ENCODE results near the gene BYSL.

BYSL gene

DNA sequence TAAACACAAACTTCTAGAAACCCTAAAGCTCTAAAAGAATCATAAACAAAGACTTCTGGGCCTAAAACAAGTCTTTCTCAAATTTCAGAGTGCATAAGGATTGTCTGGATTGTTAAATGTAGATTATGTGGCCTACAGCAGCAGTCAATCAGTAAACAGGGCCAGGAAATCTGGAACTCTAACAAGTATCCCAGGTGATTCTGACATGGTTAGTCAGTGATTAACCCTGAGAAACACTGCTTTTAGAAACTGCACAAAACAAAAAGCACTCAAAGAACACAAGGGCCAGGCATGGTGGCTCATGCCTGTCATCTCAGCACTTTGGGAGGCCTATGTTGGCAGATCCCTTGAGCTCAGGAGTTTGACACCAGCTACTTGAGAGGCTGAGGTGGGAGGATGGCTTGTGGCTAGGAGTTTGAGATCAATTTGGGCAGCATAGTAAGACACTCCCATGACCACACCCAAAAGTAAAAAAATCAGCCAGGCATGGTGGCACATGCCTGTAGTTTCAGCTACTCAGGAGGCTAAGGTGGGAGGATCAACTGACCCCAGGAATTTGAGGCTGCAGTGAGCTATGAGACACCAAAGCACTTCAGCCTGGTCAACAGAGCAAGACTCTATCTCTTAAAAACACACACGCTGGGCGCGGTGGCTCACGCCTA lies 6.3 kb upstream of the BYSL start:
- DNase-seq (ENCODE audit: low spot score) = no peak
- no peak for FAIRE-seq

GRCh38 chr6:41917528-41917927 lies 3.8 kb upstream of the BYSL start:
- DNase-seq (ENCODE audit: low spot score) (peak; percentile 94), FAIRE-seq (peak; percentile 88)

- DNase-seq (ENCODE audit: low spot score) (no peak), FAIRE-seq (no peak)
These were observed 356 bp downstream of the BYSL start for GRCh38 chr6:41921712-41921998.

GRCh38 chr6:41922154-41922553 lies 855 bp downstream of the BYSL start:
- no peak for DNase-seq (ENCODE audit: low spot score)
- FAIRE-seq = no peak

- no peak for FAIRE-seq
These were observed 6.0 kb downstream of the BYSL start for GRCh38 chr6:41927253-41927652.

DNA sequence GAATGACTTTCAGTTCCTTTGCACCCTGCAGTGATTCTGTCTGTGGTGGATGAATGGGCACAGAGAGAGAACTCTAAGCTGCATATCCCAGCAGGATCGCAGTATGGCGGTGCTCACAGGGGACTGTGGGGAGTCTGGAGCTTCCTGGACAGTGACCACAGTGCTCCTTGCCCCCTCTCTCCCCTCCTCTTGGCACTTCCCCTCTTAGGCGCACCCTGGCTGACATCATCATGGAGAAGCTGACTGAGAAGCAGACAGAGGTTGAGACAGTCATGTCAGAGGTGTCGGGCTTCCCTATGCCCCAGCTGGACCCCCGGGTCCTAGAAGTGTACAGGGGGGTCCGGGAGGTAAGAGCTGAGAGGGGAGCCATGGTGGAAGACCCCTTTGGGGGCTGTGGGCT lies 8.6 kb downstream of the BYSL start:
- FAIRE-seq (no peak), DNase-seq (ENCODE audit: low spot score) (no peak)

More at GRCh38 chr6:41927253-41927652, 6.0 kb downstream of the BYSL start:
- no peak for DNase-seq (ENCODE audit: low spot score)

DNA sequence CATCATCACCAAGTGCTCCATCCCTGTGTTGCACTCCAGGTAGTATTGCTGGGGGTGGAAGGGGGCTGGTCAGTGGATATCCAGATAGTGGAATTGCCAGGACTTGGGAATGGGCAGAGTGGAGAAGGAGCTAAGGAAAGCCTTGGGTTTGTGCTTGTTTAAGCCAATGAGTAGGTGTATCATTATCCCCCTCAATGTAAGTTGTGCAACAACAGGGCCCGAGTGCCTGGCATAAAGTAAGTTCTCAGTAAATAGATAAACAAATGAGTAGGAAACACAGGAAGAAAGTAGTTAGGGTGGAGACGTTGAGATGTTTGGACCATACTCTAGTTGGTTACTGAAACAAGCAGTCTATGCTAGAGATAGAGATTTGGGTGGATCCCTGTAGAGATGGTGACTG lies 10.5 kb downstream of the BYSL start:
- FAIRE-seq (no peak), DNase-seq (ENCODE audit: low spot score) (no peak)

DNA sequence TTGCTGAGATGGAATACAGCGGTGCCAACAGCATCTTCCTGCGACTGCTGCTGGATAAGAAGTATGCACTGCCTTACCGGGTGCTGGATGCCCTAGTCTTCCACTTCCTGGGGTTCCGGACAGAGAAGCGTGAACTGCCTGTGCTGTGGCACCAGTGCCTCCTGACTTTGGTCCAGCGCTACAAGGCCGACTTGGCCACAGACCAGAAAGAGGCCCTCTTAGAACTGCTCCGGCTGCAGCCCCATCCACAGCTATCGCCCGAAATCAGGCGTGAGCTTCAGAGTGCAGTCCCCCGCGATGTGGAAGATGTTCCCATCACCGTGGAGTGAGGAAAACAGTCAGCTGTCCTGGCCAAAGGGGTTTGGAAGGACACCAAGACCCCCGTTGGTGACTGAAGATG lies 11.1 kb downstream of the BYSL start:
- no peak for FAIRE-seq
- DNase-seq (ENCODE audit: low spot score) = no peak

DNA sequence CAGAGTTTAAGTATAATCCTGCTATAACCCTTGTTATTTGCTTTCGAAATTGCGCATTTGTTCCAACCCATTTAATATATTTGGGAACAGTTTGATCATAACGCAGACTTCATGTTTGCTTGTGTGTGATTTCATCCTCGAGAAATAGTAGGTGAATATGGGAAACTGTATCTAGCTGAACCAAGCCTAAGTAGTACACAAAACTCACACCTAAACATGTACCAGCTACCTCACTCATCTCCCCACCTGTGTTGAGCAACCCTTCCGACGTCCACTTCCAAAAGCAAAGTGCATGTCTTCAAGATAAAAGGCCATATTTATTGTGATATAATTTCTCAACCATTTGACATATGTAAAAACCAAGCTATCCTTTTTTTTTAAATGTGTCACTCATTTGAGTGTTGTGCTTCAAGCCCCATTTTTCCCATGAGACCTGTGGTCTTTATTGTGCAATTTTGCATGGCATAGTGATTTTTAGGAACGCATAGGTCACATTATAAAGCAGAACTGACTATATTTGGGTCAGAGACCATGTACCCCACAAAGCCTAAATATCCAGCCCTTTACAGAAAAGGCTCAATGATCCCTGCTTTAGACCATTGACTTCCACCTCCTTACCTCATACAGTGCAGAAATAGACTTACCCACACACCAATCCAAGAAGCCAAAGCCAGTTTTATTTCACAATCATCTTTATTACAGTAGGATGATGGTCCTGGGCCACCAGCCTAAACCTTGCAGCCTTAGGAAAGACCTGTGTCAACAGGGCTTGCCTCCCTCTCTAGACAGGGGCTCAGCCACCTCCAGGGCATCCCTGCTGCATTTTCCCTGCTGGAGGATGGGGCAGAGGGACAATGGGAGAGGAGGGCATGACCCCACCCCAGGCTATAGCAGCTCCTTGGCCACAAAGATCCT lies 13.2 kb downstream of the BYSL start:
- no peak for FAIRE-seq
- DNase-seq (ENCODE audit: low spot score) = no peak

DNA sequence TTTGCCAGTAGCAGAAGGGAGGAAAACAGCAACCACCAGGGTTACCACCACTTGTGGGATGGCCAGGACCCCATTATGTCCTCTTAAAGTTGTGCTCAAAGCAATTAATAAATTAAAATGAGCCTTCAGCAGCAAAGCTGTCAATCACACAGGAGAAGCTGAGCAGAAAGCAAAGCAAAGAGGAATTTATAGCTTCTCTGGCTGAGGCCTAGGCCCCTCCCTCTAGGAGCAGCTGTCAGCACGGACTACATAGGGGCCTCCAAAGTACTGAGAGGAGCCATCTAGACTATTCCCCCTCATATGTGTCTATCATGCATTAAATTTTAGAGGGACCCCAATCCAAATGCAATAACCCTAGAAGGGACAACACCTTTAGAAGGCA lies 13.9 kb downstream of the BYSL start:
- FAIRE-seq (no peak), DNase-seq (ENCODE audit: low spot score) (no peak)

GRCh38 chr6:41935685-41936072 lies 14.4 kb downstream of the BYSL start:
- FAIRE-seq (no peak), DNase-seq (ENCODE audit: low spot score) (no peak)

DNA sequence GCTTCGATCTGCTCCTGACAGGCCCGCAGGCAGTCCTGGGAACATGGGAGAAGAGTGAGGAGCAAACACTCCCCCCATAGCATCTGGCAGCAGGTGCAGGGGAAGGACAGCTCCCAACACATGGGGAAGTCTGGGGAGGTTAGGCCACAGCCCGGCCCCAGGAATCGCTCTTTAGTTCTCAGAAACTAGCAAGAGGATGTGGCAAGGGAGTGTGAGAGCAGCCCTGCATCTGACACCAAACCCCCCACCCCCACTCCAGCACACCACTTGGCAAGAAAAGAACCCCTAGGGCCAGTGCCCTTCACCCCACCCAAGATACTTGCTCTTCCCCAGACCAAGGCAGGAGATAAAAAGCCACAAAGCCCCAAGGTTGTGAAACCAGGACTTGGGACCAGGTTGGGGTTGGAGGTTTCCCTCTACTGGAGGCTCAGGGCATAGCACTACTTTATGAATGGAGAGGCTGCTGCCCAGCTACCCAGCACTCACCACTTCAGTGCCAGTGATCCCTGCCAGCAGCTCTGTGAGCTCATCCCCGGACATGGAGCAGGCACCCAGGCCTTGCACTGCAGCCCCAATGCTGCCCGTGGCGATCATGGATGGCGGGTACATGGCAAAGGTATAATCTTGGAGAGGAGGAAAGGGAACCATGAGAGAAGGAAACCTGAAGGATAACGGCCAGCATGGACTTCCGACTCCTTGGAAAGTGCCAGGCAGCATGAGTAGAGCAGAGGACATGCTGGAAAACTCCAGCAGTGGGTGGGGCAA lies 15.0 kb downstream of the BYSL start:
- FAIRE-seq (peak; percentile 43), DNase-seq (ENCODE audit: low spot score) (peak; percentile 79)

GRCh38 chr6:41937472-41937860 lies 16.2 kb downstream of the BYSL start:
- FAIRE-seq (no peak), DNase-seq (ENCODE audit: low spot score) (no peak)

GRCh38 chr6:41937861-41938574 lies 16.7 kb downstream of the BYSL start:
- DNase-seq (ENCODE audit: low spot score) (no peak), FAIRE-seq (no peak)

DNA sequence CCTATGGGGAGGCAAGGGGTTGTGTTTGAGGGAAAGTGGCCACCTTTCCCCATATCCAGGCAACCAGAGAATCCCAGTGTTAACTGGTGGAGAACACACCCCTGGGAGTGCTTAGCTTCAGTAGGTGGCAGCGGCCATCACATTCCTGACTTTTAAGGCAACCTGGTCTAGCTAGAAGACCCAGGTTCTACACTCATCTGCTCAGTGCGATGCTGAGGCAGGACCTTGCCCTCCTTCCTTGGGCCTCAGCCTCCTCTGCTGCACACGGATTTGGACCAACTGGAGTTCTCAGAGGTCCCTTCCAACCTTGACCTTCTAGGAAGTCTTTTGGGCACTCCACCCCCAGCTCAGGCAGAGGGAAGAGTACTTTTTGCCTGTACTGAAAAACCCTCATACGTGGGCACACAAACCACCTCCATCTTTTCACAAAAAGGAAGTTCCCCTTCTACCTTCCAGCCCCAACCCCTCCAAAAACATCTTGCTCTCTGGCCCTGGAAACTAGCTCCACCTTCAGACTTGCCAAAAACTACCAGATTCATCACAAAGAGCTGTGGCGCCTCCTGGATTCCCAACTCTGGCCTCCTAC lies 17.4 kb downstream of the BYSL start:
- DNase-seq (ENCODE audit: low spot score) (no peak), FAIRE-seq (no peak)

GRCh38 chr6:41939176-41939847 lies 18.0 kb downstream of the BYSL start:
- no peak for FAIRE-seq
- DNase-seq (ENCODE audit: low spot score) = peak; percentile 28

- DNase-seq (ENCODE audit: low spot score) = peak; percentile 11
- no peak for FAIRE-seq
These were observed 18.8 kb downstream of the BYSL start for GRCh38 chr6:41939848-41940758.

DNA sequence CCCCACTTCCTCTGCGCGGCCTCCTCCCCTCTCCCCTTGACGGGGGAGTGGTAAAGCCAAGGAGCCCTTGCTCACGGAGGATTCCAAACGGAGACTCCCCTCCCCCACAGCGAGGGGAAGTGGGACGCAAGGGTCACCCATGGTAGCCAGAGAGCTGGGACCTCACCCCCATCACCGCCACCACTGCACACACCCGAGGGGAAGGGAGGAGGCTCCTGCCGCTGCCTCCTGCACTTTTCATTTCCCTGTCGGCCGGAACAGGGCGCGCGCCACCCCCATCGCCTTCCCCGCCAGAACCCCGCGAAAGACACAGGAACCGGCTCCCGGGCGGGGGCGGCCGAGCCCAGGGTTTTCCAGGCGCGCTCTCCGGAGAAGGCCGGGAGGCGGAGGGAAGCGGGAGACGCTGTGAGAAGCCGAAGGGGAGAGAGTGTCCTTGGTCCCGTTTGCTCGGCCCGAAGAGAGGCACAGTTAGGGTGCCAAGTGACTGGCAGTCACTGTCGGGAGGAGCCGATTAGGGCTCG lies 19.5 kb downstream of the BYSL start:
- FAIRE-seq (no peak), DNase-seq (ENCODE audit: low spot score) (no peak)

GRCh38 chr6:41941280-41942066 lies 20.2 kb downstream of the BYSL start, which contains the start of gene CCND3:
Gene CCND3 (minus strand): TSS chr6:41941808. CDS start chr6:41941649, 159 bp downstream.
- FAIRE-seq (no peak), DNase-seq (ENCODE audit: low spot score) (peak; percentile 84)

All from RCC 7860 (cell line).